Right atrium auricular region (tissue), 2 donors: ENCODE results near the gene FGF22. TPM values are rescaled to one million over a fixed set of nuclear protein-coding genes. Genes with fewer than 3 reads are reported as not detected.
"Not testable (repeated sequence)": the region's sequence is repeated elsewhere in the genome, so short reads cannot be mapped to it uniquely, and the experiment has no call there.

Source experiments
- DNase-seq: peaks from one replicate; pipeline ENCODE4 v3.0.0-alpha.2; 2019; ENCODE audit warnings: low spot score
- H3K27ac ChIP-seq, 2 donors: fragments of 200-600 bp; sonication (generic); 1 replicate in 1 of 2; 2 replicates in 1 of 2; pipeline ENCODE4 v1.5.1; 2016 to 2019
- H3K27me3 ChIP-seq, 2 donors: fragments of 200-600 bp; sonication (generic); one replicate each; pipeline versions ENCODE4 v1.5.1 to v1.6.0; 2017 to 2019
- H3K36me3 ChIP-seq: fragments of 200-600 bp; sonication (generic); one replicate; pipeline ENCODE4 v1.5.1; 2016
- H3K4me1 ChIP-seq, 2 donors: fragments of 200-600 bp; sonication (generic); one replicate each; pipeline versions ENCODE4 v1.5.1 to v1.6.0; 2017 to 2019
- H3K4me3 ChIP-seq, 2 donors: fragments of 200-600 bp; sonication (generic); 1 replicate in 1 of 2; 2 replicates in 1 of 2; pipeline ENCODE4 v1.5.1; 2017 to 2019; ENCODE audit warnings: mild to moderate bottlenecking in 1 of 2, moderate library complexity in 1 of 2
- H3K9me3 ChIP-seq, 2 donors: fragments of 200-600 bp; sonication (generic); one replicate each; pipeline ENCODE4 v1.5.1; 2019
- CTCF ChIP-seq, 2 donors: fragments of 200-600 bp; sonication (generic); IDR thresholded peaks; one replicate each; pipeline ENCODE4 v1.5.1; 2019; ENCODE audit warnings: antibody characterized with exemption in 2 of 2
- total RNA-seq, 2 donors: library from RNA; depleted of rRNA; stranded (reverse); fragments of >200 nt; gene quantifications; one replicate each; pipeline ENCODE4 v1.1.0, GENCODE V29; 2016

The FGF22 gene
- total RNA-seq, 2 donors from 2014 or later, result 0.35 to 0.37 TPM

- H3K4me1 ChIP-seq, result no peaks in the 10 kb centered on the region
- DNase-seq, result no peak
Measured at GRCh38 chr19:618674-619285, 20.9 kb upstream of the FGF22 start.

GRCh38 chr19:619286-620002 lies 20.2 kb upstream of the FGF22 start:
- no peaks in the 10 kb centered on the region for H3K9me3 ChIP-seq
- no peak for TF ChIP-seq CTCF (IDR thresholded peaks at IDR 0.05)
- DNase-seq, result no peak
- H3K36me3 ChIP-seq, result peaks cover 68% of the 10 kb centered on the region
- no peak overlapping the region for H3K4me3 ChIP-seq
- no peaks in the 10 kb centered on the region for H3K4me1 ChIP-seq
- H3K27me3 ChIP-seq, result no peaks in the 10 kb centered on the region
- H3K27ac ChIP-seq, result no peak overlapping the region

More at GRCh38 chr19:618674-619285, 20.9 kb upstream of the FGF22 start:
- Histone ChIP-seq H3K27ac (no peak overlapping the region), H3K36me3 (peaks cover 62% of the 10 kb centered on the region), H3K27me3 (no peaks in the 10 kb centered on the region), H3K9me3 (no peaks in the 10 kb centered on the region), H3K4me3 (no peak overlapping the region)
- TF ChIP-seq CTCF (IDR thresholded peaks at IDR 0.05), result no peak

- no peak overlapping the region for H3K27ac ChIP-seq
- DNase-seq, result no peak
- no peak for TF ChIP-seq CTCF (IDR thresholded peaks at IDR 0.05)
- H3K9me3 ChIP-seq, result no peaks in the 10 kb centered on the region
- no peaks in the 10 kb centered on the region for H3K27me3 ChIP-seq
- H3K4me1 ChIP-seq, result no peaks in the 10 kb centered on the region
- no peak overlapping the region for H3K4me3 ChIP-seq
- peaks cover 75% of the 10 kb centered on the region for H3K36me3 ChIP-seq
Measured at GRCh38 chr19:620166-620862, 19.4 kb upstream of the FGF22 start.

GRCh38 chr19:621191-621590 lies 18.5 kb upstream of the FGF22 start:
- not testable (repeated sequence) for H3K27ac ChIP-seq, H3K4me3 ChIP-seq, H3K9me3 ChIP-seq, DNase-seq, H3K27me3 ChIP-seq, H3K4me1 ChIP-seq
- H3K36me3 ChIP-seq, result peaks cover 75% of the 10 kb centered on the region

GRCh38 chr19:621819-622218 lies 17.9 kb upstream of the FGF22 start:
- Histone ChIP-seq H3K27ac (no peak overlapping the region), H3K4me1 (no peaks in the 10 kb centered on the region), H3K36me3 (peaks cover 75% of the 10 kb centered on the region), H3K27me3 (no peaks in the 10 kb centered on the region), H3K4me3 (no peak overlapping the region), H3K9me3 (no peaks in the 10 kb centered on the region)
- TF ChIP-seq CTCF (IDR thresholded peaks at IDR 0.05), result no peak
- no peak for DNase-seq

GRCh38 chr19:622666-623065 lies 17.0 kb upstream of the FGF22 start:
- no peaks in the 10 kb centered on the region for H3K27me3 ChIP-seq
- peaks cover 66% of the 10 kb centered on the region for H3K36me3 ChIP-seq
- no peak overlapping the region for H3K4me3 ChIP-seq
- DNase-seq, result no peak
- no peak overlapping the region for H3K27ac ChIP-seq
- H3K4me1 ChIP-seq, result no peaks in the 10 kb centered on the region
- H3K9me3 ChIP-seq, result no peaks in the 10 kb centered on the region
- TF ChIP-seq CTCF (IDR thresholded peaks at IDR 0.05), result no peak
